H1 (cell line): Measurements from ENCODE around the gene CHD9. TPM values are rescaled to one million over a fixed set of nuclear protein-coding genes. Genes with fewer than 3 reads are reported as not detected.

Experiments used
- CTCF ChIA-PET: fragments of 300-600 bp; sonication (Branson Sonifier 250); formaldehyde crosslinking; loops from one replicate; lab custom pipeline; 2021; ENCODE audit not compliant: partially characterized antibody; lab: Charles Lee
- POLR2A ChIA-PET: fragments of 300-600 bp; sonication (Branson Sonifier 250); formaldehyde crosslinking; loops from one replicate; lab custom pipeline; 2021; ENCODE audit warnings: inconsistent platforms; ENCODE audit not compliant: partially characterized antibody; lab: Charles Lee
- DNase-seq, 2 experiments: peaks; one replicate each; pipeline versions ENCODE4 v3.0.0 to v3.0.0-alpha.2; 2010 to 2022; ENCODE audit warnings: low spot score in 2 of 2, low read depth in 1 of 2, mixed read lengths in 1 of 2
- FAIRE-seq: peaks from 2 replicates; lab custom pipeline; 2011; peaks lifted over from hg19 to GRCh38; lab: Jason Lieb, UNC
- H2AFZ ChIP-seq: 2 replicates; pipeline ENCODE4 v1.8.1; 2012; ENCODE audit warnings: low read length, inconsistent platforms
- H2AK5ac ChIP-seq: 2 replicates; pipeline ENCODE4 v1.6.1; 2013; ENCODE audit warnings: low read depth, low read length
- H2BK120ac ChIP-seq: replicated peaks from 2 replicates; pipeline ENCODE3; 2013; ENCODE audit warnings: low read depth, low read length, inconsistent platforms
- H2BK12ac ChIP-seq: 2 replicates; pipeline ENCODE4 v1.6.1; 2013; ENCODE audit warnings: low read depth, low read length
- H2BK15ac ChIP-seq: 2 replicates; pipeline ENCODE4 v1.6.1; 2013; ENCODE audit warnings: low read length
- H2BK20ac ChIP-seq: 2 replicates; pipeline ENCODE4 v1.6.1; 2013; ENCODE audit warnings: low read length
- H2BK5ac ChIP-seq: 2 replicates; pipeline ENCODE4 v1.6.1; 2013; ENCODE audit warnings: low read depth, low read length
- H3K14ac ChIP-seq: 2 replicates; pipeline ENCODE4 v1.6.1; 2013; ENCODE audit warnings: inconsistent platforms; ENCODE audit not compliant: insufficient read length
- H3K18ac ChIP-seq: 2 replicates; pipeline ENCODE4 v1.6.1; 2013; ENCODE audit warnings: low read length; ENCODE audit errors: extremely low read depth
- H3K23ac ChIP-seq: 2 replicates; pipeline ENCODE4 v1.6.1; 2013; ENCODE audit warnings: inconsistent platforms; ENCODE audit not compliant: insufficient read length
- H3K23me2 ChIP-seq: 2 replicates; pipeline ENCODE4 v1.6.1; 2013; ENCODE audit warnings: low read depth, low read length
- H3K27ac ChIP-seq: 2 replicates; pipeline ENCODE4 v1.6.1; 2011; ENCODE audit warnings: low read depth, low read length, inconsistent platforms
- H3K27me3 ChIP-seq, 4 experiments: replicated peaks in 1 of 4; 1 replicate in 1 of 4; 2 replicates in 3 of 4; pipeline versions ENCODE4 v1.6.1 to v1.8.1; 2011 to 2013; ENCODE audit warnings: low read length in 3 of 4, mild to moderate bottlenecking in 3 of 4, inconsistent platforms in 2 of 4, mixed read lengths in 2 of 4, moderate library complexity in 1 of 4; ENCODE audit not compliant: control insufficient read depth in 3 of 4, insufficient read depth in 3 of 4; ENCODE audit errors: extremely low read depth in 1 of 4
- H3K36me3 ChIP-seq, 4 experiments: 2 replicates each; pipeline versions ENCODE4 v1.6.1 to v1.8.1; 2011 to 2013; ENCODE audit warnings: mild to moderate bottlenecking in 4 of 4, low read length in 3 of 4, moderate library complexity in 2 of 4, control low read depth in 1 of 4, inconsistent platforms in 1 of 4; ENCODE audit not compliant: insufficient read depth in 4 of 4, control insufficient read depth in 2 of 4
- H3K4ac ChIP-seq: replicated peaks from 2 replicates; pipeline ENCODE3; 2013; ENCODE audit warnings: low read length, low read depth, mixed read lengths, inconsistent platforms; ENCODE audit not compliant: insufficient read length
- H3K4me1 ChIP-seq, 4 experiments: replicated peaks in 1 of 4; 1 replicate in 1 of 4; 2 replicates in 3 of 4; pipeline versions ENCODE4 v1.6.1 to v1.8.1; 2011 to 2013; ENCODE audit warnings: low read length in 3 of 4, inconsistent platforms in 2 of 4, mixed read lengths in 1 of 4; ENCODE audit not compliant: insufficient read depth in 4 of 4, control insufficient read depth in 3 of 4
- H3K4me2 ChIP-seq, 2 experiments: 2 replicates each; pipeline versions ENCODE4 v1.6.1 to v1.8.1; 2011 to 2013; ENCODE audit warnings: low read depth in 2 of 2, low read length in 2 of 2, control low read depth in 1 of 2, inconsistent platforms in 1 of 2, mild to moderate bottlenecking in 1 of 2; ENCODE audit not compliant: insufficient read depth in 1 of 2
- H3K4me3 ChIP-seq, 4 experiments: fragments of 200-600, 300-600 bp in 1 of 4; sonication (generic), shearing (Covaris generic), sonication (Bioruptor Twin) in 1 of 4; 2 replicates each; pipeline versions ENCODE4 v1.5.1 to v1.8.1; 2011 to 2016; ENCODE audit warnings: low read length in 4 of 4, low read depth in 3 of 4, control low read depth in 2 of 4, inconsistent platforms in 2 of 4, mild to moderate bottlenecking in 2 of 4, mixed read lengths in 1 of 4, moderate library complexity in 1 of 4; ENCODE audit not compliant: insufficient read depth in 2 of 4; ENCODE audit errors: extremely low read depth in 1 of 4
- H3K56ac ChIP-seq: replicated peaks from 2 replicates; pipeline ENCODE3; 2013; ENCODE audit warnings: low read depth, mild to moderate bottlenecking, mixed read lengths, low read length, inconsistent platforms; ENCODE audit not compliant: insufficient read length
- H3K79me1 ChIP-seq: 2 replicates; pipeline ENCODE4 v1.6.1; 2013; ENCODE audit warnings: low read depth, low read length, control low read depth
- H3K79me2 ChIP-seq, 2 experiments: 2 replicates each; pipeline versions ENCODE4 v1.6.1 to v1.8.1; 2012 to 2013; ENCODE audit warnings: low read length in 2 of 2, mild to moderate bottlenecking in 2 of 2, inconsistent platforms in 1 of 2; ENCODE audit not compliant: insufficient read depth in 2 of 2, control insufficient read depth in 1 of 2
- H3K9ac ChIP-seq, 4 experiments: replicated peaks in 1 of 4; 1 replicate in 1 of 4; 2 replicates in 3 of 4; pipeline versions ENCODE4 v1.6.1 to v1.8.1; 2011 to 2013; ENCODE audit warnings: low read depth in 3 of 4, low read length in 3 of 4, control low read depth in 2 of 4, mild to moderate bottlenecking in 2 of 4, moderate library complexity in 2 of 4, inconsistent platforms in 1 of 4; ENCODE audit errors: extremely low read depth in 1 of 4
- H3K9me3 ChIP-seq, 2 experiments: 2 replicates each; pipeline versions ENCODE4 v1.6.1 to v1.8.1; 2012 to 2013; ENCODE audit warnings: mild to moderate bottlenecking in 2 of 2, moderate library complexity in 2 of 2, control low read depth in 1 of 2, inconsistent platforms in 1 of 2, low read depth in 1 of 2, low read length in 1 of 2, mixed read lengths in 1 of 2; ENCODE audit not compliant: insufficient read depth in 2 of 2
- H4K20me1 ChIP-seq, 2 experiments: replicated peaks in 1 of 2; 2 replicates each; pipeline versions ENCODE3 to v1.8.1; 2011 to 2013; ENCODE audit warnings: inconsistent platforms in 2 of 2, low read length in 2 of 2, mild to moderate bottlenecking in 1 of 2; ENCODE audit not compliant: insufficient read depth in 2 of 2, control insufficient read depth in 1 of 2
- H4K5ac ChIP-seq: 2 replicates; pipeline ENCODE4 v1.6.1; 2013; ENCODE audit warnings: low read length, low read depth, mixed read lengths, inconsistent platforms; ENCODE audit not compliant: insufficient read length
- H4K8ac ChIP-seq: 2 replicates; pipeline ENCODE4 v1.8.0; 2013; ENCODE audit warnings: mild to moderate bottlenecking, moderate library complexity, low read length, inconsistent platforms; ENCODE audit not compliant: insufficient read depth; ENCODE audit errors: extremely low read depth
- H4K91ac ChIP-seq: replicated peaks from 2 replicates; pipeline ENCODE3; 2013; ENCODE audit warnings: low read length, mixed read lengths, inconsistent platforms; ENCODE audit not compliant: insufficient read length
- BACH1 ChIP-seq: IDR thresholded peaks from 2 replicates; pipeline ENCODE4 v1.6.1; 2012; ENCODE audit warnings: low read length, improper control_type of control experiment
- BRCA1 ChIP-seq: IDR thresholded peaks from 2 replicates; pipeline ENCODE4 v1.6.1; 2012; ENCODE audit warnings: low read depth, low read length, improper control_type of control experiment
- CBX5 ChIP-seq: fragments of 300-800, 300-1000 bp; sonication (generic); IDR thresholded peaks from 2 replicates; pipeline ENCODE4 v1.7.1; 2016; ENCODE audit warnings: antibody characterized with exemption, low read length, low read depth
- CHD2 ChIP-seq: IDR thresholded peaks from 2 replicates; pipeline ENCODE4 v1.6.1; 2012; ENCODE audit warnings: low read length, improper control_type of control experiment
- HDAC2 ChIP-seq, 2 experiments: fragments of 300-600 bp in 1 of 2; sonication (generic) in 1 of 2; IDR thresholded peaks; 2 replicates each; pipeline ENCODE4 v1.6.1; 2011 to 2012; ENCODE audit warnings: low read depth in 2 of 2, low read length in 2 of 2, mild to moderate bottlenecking in 2 of 2, moderate library complexity in 2 of 2, borderline replicate concordance in 1 of 2, inconsistent platforms in 1 of 2
- SIRT6 ChIP-seq: IDR thresholded peaks from one replicate; pipeline ENCODE4 v1.7.1; 2012; ENCODE audit warnings: low read length, inconsistent platforms
- SP2 ChIP-seq: IDR thresholded peaks from 2 replicates; pipeline ENCODE4 v1.6.1; 2012; ENCODE audit warnings: mild to moderate bottlenecking, low read length, inconsistent platforms
- SP4 ChIP-seq: IDR thresholded peaks from 2 replicates; pipeline ENCODE4 v1.6.1; 2012; ENCODE audit warnings: low read length, inconsistent platforms
- TAF1 ChIP-seq: IDR thresholded peaks from 2 replicates; pipeline ENCODE4 v1.6.1; 2011; ENCODE audit warnings: mild to moderate bottlenecking, low read depth, low read length
- YY1 ChIP-seq: IDR thresholded peaks from 2 replicates; pipeline ENCODE4 v1.6.1; 2011; ENCODE audit warnings: low read depth, mild to moderate bottlenecking, low read length
- WGBS, 2 experiments: shearing (Covaris generic) in 1 of 2; methylation state at CpG; one replicate each; pipeline versions ENCODE4 v1.1.6 to v1.1.7; 2013 to 2015; ENCODE audit warnings: low lambda C conversion rate in 2 of 2, mixed read lengths in 2 of 2, inconsistent platforms in 1 of 2, low coverage in 1 of 2, missing lambda C conversion rate in 1 of 2; ENCODE audit not compliant: insufficient replicate concordance in 2 of 2, insufficient coverage in 1 of 2, insufficient read length in 1 of 2; ENCODE audit errors: extremely low coverage in 1 of 2, missing lambda C conversion rate in 1 of 2; 5-methylcytosine and 5-hydroxymethylcytosine counted together
- polyA plus RNA-seq, 7 experiments: library from polyadenylated mRNA; depleted of rRNA in 3 of 7; stranded (reverse) in 5 of 7; unstranded in 2 of 7; fragments of >200 nt in 5 of 7; fragments of 200-250 nt in 2 of 7; gene quantifications; 1 replicate in 5 of 7; 2 replicates in 1 of 7; 4 replicates in 1 of 7; pipeline versions ENCODE4 v1.2.1 to v1.2.3, GENCODE V29; 2011 to 2013; ENCODE audit warnings: missing spikeins in 2 of 7, mixed read lengths in 2 of 7
- total RNA-seq: library from RNA; stranded (reverse); fragmentation: NEBNext Ultra II Directional; extraction: Animal tissue kit (Norgen Biotek cat#: 25700); gene quantifications from 2 replicates; pipeline ENCODE4 v1.2.1, GENCODE V29; 2021
- TF ChIP-seq, protein P1 (sequence below), 3 experiments: IDR thresholded peaks; 1 replicate in 2 of 3; 2 replicates in 1 of 3; pipeline versions ENCODE4 v1.5.1 to v1.6.1; 2011; ENCODE audit warnings: low read length in 3 of 3, mild to moderate bottlenecking in 3 of 3, inconsistent platforms in 2 of 3, low read depth in 1 of 3, moderate library complexity in 1 of 3; ENCODE audit not compliant: insufficient read depth in 1 of 3; ENCODE audit errors: control extremely low read depth in 1 of 3
- TF ChIP-seq, protein P2 (sequence below): IDR thresholded peaks from 2 replicates; pipeline ENCODE4 v1.6.1; 2011; ENCODE audit warnings: low read depth, mild to moderate bottlenecking, low read length; ENCODE audit not compliant: insufficient read depth

Gene CHD9
- total and polyA plus RNA-seq, 2 of the 8 experiments (the other 6 are each of a cell fraction or from before 2014, with no cell fraction given): 9.9 to 32.4 TPM

DNA sequence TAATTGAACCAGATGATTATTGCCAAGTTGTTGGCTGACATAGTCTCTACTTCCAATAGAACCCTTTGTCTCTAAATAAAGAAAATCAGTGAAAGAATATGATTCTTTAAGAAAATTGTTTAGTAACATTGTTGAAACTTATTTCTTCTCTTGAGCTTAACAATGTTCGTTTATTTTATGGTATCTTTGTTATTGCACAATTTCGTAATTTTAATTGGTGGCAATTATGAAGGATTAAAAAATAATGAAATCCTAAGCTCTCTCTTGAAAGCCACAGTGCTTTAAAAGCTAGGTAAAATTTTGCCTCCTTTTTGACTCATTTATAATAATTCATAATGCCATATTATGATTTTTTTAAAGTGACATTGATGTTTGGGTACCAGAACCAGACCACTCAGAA is 230.4 kb downstream of the CHD9 start:
- H3K27ac ChIP-seq: no peak overlapping the region
- no peak overlapping the region for H3K4me3 ChIP-seq
- peaks cover 11 to 61% (median 37%) of the 10 kb centered on the region in 4 experiments for H3K36me3 ChIP-seq
- no peak overlapping the region for H4K5ac ChIP-seq
- no peak overlapping the region for H4K91ac ChIP-seq
- H3K27me3 ChIP-seq: no peaks in the 10 kb centered on the region
- no peak overlapping the region for H2AK5ac ChIP-seq
- H3K23ac ChIP-seq: no peak overlapping the region
- FAIRE-seq (no peak), DNase-seq (no peak)
- H3K9me3 ChIP-seq: no peaks in the 10 kb centered on the region
- H4K20me1 ChIP-seq: no peaks in the 10 kb centered on the region
- no peaks in the 10 kb centered on the region for H3K23me2 ChIP-seq
- no peak overlapping the region for H3K14ac ChIP-seq
- no peak overlapping the region for H3K4me2 ChIP-seq
- H3K4me1 ChIP-seq: no peaks in the 10 kb centered on the region
- H3K4ac ChIP-seq: no peak overlapping the region
- no peak overlapping the region for H2BK5ac ChIP-seq
- H3K79me1 ChIP-seq: no peaks in the 10 kb centered on the region; the same call in 1 of the 2 replicates
- no peak overlapping the region for H4K8ac ChIP-seq
- no peak overlapping the region for H3K9ac ChIP-seq
- no peak overlapping the region for H2BK15ac ChIP-seq
- 87% methylated on average over 2 of the region's 2 CpGs; no CpG with 5 or more reads in 1 of the 2 experiments for WGBS, 2 experiments
- H3K79me2 ChIP-seq: no peaks in the 10 kb centered on the region
- H2BK20ac ChIP-seq: no peak overlapping the region
- no peak overlapping the region for H2AFZ ChIP-seq
- ChIA-PET POLR2A (no interaction called here), CTCF (no interaction called here)
- no peak overlapping the region for H3K56ac ChIP-seq
- H2BK12ac ChIP-seq: no peak overlapping the region
- H3K18ac ChIP-seq: no peak overlapping the region
- H2BK120ac ChIP-seq: no peak overlapping the region
- TF ChIP-seq TAF1: no peak
- TF ChIP-seq, protein P1, sequence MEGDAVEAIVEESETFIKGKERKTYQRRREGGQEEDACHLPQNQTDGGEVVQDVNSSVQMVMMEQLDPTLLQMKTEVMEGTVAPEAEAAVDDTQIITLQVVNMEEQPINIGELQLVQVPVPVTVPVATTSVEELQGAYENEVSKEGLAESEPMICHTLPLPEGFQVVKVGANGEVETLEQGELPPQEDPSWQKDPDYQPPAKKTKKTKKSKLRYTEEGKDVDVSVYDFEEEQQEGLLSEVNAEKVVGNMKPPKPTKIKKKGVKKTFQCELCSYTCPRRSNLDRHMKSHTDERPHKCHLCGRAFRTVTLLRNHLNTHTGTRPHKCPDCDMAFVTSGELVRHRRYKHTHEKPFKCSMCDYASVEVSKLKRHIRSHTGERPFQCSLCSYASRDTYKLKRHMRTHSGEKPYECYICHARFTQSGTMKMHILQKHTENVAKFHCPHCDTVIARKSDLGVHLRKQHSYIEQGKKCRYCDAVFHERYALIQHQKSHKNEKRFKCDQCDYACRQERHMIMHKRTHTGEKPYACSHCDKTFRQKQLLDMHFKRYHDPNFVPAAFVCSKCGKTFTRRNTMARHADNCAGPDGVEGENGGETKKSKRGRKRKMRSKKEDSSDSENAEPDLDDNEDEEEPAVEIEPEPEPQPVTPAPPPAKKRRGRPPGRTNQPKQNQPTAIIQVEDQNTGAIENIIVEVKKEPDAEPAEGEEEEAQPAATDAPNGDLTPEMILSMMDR (IDR thresholded peaks at IDR 0.05; ENCODE audit: control extremely low read depth in 1 of 3, insufficient read depth in 1 of 3, low read depth in 1 of 3, low read length in 3 of 3): no peak
- no peak for TF ChIP-seq SP4
- TF ChIP-seq CHD2: no peak
- TF ChIP-seq BACH1: no peak
- TF ChIP-seq YY1: no peak
- no peak for TF ChIP-seq BRCA1
- TF ChIP-seq SIRT6: no peak
- TF ChIP-seq, protein P2, sequence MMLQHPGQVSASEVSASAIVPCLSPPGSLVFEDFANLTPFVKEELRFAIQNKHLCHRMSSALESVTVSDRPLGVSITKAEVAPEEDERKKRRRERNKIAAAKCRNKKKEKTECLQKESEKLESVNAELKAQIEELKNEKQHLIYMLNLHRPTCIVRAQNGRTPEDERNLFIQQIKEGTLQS: no peak
- TF ChIP-seq SP2: no peak
- TF ChIP-seq HDAC2 (IDR thresholded peaks at IDR 0.05; ENCODE audit: borderline replicate concordance in 1 of 2, low read depth in 2 of 2, low read length in 2 of 2): no peak
- TF ChIP-seq CBX5: no peak
